HG02798 (cell line): ENCODE data around the gene RNF7.
"Not testable (repeated sequence)": the region's sequence is repeated elsewhere in the genome, so short reads cannot be mapped to it uniquely, and the experiment has no call there.

Source experiments
- ATAC-seq: cut with Tn5 transposase; IDR thresholded peaks from one replicate; pipeline ENCODE4 v1.9.1; 2021; ENCODE audit warnings: mild to moderate bottlenecking; ENCODE audit not compliant: unreplicated experiment, poor library complexity

The RNF7 gene

DNA sequence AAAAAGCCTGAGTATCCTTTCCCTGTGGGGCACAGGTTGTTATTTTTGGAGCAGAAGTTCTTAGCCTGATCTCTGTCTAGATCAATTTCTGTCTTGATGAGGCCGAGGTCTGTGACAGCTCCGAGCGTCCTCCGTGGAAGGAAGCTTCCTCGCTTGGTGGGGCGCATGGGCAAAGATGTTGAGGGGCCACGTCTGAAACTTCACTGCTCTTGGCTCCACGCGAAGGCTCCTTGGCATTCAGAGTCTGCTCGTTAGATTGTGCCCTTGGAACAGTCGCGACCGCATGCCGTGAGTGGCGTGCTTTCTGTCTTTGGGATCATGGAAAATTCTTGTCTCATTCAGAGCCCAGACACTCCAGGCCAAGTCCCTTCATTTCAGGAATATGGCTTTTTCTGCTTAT, 38.8 kb downstream of the RNF7 start:
- no peak for ATAC-seq

DNA sequence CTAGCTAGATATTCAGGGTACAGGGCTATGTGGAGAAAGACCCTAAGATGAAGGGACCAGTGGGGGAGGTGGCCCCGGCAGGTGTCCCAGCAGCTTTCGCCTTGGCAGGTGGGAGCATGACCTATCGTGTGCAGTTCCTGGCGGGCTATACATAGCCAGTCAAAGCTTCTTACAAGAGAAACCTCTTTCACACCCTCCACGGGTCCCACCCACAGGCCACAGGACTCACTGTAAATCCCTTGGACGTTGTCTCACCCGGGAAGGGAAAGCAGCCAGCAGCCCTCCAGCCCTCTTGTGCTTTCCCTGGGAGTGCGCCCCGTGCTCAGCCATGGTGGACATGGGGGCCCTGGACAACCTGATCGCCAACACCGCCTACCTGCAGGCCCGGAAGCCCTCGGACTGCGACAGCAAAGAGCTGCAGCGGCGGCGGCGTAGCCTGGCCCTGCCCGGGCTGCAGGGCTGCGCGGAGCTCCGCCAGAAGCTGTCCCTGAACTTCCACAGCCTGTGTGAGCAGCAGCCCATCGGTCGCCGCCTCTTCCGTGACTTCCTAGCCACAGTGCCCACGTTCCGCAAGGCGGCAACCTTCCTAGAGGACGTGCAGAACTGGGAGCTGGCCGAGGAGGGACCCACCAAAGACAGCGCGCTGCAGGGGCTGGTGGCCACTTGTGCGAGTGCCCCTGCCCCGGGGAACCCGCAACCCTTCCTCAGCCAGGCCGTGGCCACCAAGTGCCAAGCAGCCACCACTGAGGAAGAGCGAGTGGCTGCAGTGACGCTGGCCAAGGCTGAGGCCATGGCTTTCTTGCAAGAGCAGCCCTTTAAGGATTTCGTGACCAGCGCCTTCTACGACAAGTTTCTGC, 40.1 kb downstream of the RNF7 start:
- ATAC-seq: no peak

DNA sequence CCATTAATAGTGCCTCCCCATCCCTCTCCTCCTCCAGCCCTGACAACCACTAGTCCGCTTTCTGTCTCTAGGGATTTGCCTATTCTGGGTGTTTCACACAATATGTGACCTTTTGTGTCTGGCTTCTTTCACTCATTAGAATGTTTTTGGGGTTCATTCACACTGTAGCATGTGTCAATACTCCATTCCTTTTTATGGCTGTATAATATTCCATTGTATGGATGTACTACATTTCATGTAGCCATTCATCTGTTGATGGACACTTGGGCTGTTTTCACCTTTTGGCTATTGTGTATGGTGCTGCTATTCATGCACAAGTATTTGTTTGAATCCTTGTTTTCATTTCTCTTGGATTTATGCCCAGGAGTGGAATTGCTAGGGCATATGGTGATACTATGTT, 41.6 kb downstream of the RNF7 start:
- no peak for ATAC-seq

DNA sequence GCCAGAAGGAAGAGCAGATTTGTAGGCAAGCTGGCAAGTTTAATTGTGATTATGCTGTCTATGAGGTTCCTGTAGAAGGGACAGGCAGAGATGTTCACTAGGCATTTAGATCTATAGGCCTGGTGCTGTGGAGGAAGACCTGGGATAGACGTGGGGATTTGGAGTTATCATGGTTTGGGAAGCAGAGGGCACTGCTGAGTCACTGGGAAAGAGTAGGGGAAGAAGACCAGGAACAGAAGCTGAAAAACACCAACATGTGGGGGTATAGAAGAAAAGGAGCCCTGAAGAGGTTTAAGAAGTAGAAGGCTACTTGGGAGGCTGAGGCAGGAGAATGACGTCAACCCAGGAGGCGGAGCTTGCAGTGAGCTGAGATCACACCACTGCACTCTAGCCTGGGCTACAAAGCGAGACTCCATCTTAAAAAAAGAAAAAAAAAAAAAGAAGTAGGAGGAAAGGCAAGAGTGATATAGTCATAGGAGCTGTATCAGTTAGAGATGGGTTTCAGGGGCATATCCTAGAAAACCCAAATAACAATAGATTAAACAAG, 44.4 kb downstream of the RNF7 start:
- ATAC-seq: no peak

DNA sequence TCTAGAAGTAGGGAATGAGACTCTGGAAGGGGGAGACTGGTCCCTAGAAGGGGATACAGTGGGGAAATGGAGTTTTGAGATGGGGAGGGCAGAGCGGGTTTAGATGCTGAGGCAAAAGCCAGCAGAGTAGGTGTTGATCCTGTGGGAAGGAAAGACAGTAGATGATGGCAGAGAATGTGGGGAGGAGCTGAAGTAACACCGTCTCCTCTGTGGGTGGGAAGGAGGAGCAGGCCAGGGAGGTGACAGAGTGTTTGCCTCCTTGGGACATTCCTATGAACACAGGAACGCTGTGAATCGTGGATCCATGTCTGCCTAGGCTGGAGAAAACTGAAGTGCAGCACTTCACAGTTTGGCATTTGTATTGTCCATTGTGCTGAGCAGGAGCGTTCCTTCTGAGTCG, 45.5 kb downstream of the RNF7 start:
- ATAC-seq: no peak

DNA sequence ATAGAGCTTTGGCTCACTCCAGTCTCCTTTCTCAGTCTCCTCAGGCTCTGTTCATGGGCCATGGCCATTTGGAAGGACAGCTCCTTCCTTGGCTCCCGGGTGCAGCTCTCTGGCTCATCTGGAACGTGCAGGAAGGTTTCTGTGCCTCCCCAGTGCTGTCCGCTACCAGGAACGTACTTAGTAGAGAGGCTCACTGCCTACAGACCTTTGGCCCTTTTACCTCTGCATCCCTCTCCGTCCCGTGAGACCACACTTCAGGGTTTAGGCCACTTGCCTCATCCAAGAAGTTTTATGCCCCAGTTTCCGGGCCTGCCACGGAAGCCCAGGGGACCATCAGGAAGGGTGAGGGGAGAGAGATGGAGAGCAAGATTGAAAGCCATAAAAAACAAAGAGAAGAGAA, 46.0 kb downstream of the RNF7 start:
- ATAC-seq: no peak

DNA sequence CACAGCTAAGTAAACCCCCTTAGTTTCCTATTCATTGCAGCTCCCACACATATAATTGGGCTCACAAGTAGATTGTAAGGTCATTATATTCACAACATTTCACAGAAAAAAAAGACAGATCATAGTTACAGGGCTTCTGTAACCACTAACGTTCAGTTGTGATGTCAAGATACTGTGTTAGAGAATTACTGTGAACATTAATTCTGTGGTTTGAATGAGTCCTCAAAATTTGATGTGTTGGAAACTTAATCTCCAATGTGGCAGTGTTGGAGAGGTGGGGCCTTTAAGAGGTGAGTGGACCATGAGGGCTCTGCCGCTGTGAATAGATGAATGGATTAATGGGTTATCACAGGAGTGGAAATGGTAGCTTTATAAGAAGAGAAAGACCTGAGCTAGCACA, 46.4 kb downstream of the RNF7 start:
- no peak for ATAC-seq

DNA sequence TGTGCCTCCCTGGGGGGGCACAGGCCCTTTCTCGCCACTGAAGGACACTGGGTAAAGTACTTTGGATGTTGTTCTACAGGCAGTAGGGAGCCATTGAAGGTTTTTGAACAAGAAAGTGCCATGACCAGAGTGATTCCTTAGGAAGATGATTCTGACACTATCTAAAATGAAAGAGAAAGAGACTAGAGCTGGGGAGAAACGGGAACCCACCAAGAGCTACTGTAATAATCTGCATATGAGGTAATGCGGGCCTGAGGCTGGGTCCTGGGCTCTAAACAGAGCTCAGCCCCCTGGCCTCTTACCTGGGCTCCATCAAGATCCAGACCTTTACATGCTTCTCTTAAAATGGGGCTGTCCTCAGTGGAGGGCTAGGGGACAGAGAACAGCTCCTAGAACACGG, 50.1 kb downstream of the RNF7 start:
- no peak for ATAC-seq

DNA sequence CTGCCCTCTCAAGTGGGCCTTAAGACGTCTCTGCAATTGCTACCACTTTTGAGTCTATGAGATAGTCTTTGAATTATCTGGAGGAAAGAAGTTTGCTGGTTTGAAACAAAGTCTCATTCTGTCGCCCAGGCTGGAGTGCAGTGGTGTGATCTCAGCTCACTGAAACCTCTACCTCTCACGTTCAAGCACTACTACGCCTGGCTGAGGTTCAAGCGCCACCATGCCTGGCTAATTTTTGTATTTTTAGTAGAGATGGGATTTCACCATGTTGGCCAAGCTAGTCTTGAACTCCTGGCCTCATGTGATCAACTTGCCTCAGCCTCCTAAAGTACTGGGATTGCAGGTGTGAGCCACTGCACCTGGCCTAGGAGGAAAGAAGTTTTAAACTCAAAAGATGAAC, 50.7 kb downstream of the RNF7 start:
- ATAC-seq: not testable (repeated sequence)

DNA sequence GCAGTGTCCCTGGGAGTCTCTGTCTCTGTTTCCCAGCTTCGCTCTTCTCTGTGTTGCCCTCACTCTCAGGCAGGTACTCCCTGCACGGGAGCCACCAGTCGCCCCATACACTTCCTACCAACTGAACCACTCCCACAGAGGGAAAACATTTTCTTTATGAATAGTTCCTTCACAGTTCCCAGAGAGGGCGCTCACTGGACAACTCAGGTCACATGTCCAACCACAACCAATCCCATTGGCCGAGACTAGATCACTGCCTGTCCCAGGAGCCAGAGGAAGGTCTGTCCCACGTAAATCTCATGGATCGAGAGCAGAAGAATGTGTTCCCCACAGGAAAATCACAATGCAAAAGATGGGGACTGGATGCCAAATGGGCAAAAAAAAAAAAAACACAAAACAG, 51.2 kb downstream of the RNF7 start:
- no peak for ATAC-seq

DNA sequence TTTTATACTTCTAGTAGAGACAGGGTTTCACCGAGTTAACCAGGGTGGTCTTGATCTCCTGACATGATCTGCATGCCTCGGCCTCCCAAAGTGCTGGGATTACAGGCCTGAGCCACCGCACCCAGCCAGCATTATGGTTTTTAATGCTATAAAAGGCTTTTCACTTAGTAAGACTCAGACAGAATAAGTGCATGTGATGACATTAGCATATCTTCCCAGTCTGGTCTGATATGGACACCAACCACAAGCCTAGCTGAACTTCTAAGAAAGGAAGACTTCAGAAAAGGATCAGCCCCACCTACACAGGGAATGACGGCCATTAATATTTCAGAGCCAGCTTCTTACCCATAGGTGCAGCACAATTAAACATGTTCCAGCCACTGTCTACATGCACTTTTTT, 52.1 kb downstream of the RNF7 start:
- ATAC-seq: no peak

DNA sequence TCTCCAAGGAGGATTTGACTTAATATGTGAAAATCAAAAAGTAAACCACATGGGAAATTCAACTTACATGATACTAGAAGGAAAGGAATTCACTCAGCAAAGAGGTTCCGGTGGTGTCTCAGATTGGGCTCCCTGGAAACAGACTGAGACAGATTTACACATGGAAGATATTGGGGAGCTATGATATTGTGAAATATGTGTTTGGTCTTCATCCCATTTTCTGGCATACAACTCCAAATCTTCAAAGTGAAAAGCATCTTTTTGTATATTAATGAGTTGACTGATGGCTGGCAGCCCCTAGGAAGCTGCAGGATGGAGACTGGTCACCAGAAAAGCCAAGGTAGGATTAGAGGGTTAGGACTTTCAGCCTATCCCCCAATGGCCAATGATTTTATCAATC, 54.4 kb downstream of the RNF7 start:
- no peak for ATAC-seq

DNA sequence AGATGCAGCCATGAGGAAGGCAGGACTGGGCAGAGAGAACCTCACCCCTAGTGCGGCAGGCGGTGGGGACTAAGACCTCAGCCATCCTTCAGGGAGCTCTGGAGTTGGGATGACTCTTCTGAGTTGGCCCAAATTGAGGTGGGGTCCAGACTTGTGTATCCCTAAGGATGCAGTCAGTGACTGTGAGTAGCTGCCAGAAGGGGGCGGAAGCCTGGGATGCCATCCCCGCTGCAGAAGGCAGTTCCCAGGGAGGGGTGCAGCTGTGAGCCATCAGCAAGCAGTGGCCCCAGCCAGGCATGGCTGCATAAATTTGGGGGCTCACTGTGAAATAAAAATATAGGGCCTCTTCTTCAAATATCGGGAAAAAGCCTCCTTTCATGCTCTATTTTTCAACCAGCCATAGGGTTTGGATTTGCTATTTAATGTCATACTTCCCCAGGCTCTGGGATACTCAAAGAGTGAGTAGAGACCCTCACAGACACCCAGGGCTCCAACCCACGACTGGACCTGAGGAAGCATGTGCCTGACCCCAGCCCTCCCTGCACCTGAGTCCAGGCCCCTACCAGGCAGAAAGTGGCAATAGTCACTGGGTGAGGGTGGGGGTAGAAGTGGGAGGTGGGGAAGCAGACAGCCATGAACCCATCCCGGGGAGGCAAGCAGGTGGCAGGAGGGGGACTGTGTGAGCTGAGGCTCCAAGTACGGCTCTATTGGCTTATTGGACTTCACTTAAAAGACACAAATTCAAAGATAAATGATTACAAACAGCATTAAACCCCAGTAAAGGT, 55.6 kb downstream of the RNF7 start:
- ATAC-seq: no peak

DNA sequence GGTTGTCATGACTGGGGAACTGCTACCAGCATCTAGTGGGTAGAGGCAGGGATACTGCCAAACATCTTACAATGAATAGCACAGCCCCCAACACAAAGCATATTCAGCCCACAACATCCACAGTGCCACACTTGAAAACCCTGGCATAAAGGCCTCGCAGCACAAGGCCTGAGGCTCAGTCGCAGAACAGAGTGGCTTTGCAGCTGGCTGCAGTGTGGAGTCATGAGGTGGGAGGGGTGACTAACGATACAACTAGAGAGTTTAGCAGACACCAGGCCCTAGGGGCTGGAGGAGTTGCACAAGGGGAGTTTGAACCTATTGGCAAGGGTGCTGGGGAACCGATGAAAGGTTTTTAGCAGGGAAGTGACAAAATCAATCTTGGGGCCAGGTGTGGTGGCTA, 57.2 kb downstream of the RNF7 start:
- no peak for ATAC-seq

DNA sequence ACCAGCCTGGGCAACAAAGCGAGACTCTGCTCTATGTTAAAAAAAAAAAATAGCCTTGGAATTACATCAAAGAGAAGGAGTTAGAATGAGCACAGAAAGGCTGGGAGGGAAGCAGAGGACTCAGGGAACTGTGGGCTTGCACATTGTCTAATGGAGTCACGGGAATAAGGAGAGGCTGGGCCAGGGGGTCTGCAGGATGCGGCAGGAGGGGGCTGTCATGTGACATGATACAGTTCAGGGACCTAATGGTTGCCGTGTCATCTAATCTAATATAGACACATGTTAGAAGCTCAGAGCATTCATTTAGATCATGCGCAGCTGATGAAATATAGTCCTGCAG, 57.6 kb downstream of the RNF7 start:
- no peak for ATAC-seq

DNA sequence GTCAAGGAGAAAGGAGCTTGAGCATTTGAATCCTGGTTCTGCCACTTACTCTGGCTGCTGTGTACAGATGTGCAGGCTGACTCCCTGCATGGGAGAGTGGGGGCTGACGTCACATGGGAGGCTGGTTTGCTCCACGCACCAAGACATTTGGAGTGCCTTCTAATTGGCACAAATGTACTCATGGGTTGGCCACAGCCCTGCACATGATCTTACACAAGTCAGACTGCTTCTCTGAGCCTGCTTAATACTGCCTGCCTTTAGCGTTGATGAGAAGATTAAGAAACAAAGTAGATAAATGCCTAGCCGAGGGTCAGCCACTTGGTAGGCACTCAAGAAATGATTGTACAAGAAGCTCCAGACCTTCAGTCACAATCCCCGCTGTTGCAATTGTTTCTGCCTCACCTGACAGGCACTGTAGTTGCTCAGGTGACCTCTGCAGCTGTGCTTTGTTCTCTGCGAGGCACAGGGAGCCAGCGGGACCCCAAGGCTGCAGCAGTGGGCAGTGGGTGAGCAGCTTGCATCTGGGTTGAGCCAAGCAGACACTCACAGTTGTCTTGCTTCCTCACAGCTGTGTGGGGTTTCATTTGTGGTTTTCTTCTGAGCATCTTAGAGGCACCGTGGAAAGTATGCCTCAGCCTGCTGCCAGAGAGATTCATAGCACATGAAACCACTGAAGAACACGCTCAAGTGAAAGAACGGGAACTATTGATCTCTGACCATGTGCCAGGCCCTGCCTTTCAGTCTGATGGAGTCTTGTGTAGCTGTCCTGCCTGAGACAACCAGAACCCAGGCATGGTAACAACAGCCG, 58.2 kb downstream of the RNF7 start:
- peak; percentile 98 for ATAC-seq
